Keratinocyte (primary cell): ENCODE measurements around the gene BCL2. TPM values are rescaled to one million over a fixed set of nuclear protein-coding genes. Genes with fewer than 3 reads are reported as not detected.

Source experiments
- DNase-seq: peaks from one replicate; pipeline ENCODE4 v3.0.0-alpha.2; 2011; ENCODE audit warnings: low read depth, missing footprints, low spot score
- FAIRE-seq: peaks from 2 replicates; lab custom pipeline; 2011; peaks lifted over from hg19 to GRCh38; lab: Jason Lieb, UNC
- H2AFZ ChIP-seq: 2 replicates; pipeline ENCODE4 v1.6.0; 2012; ENCODE audit warnings: low read length, control low read depth, inconsistent platforms; ENCODE audit not compliant: control insufficient read depth
- H3K27ac ChIP-seq: 2 replicates; pipeline ENCODE4 v1.5.1; 2011; ENCODE audit warnings: low read length; ENCODE audit not compliant: control insufficient read depth, insufficient read depth
- H3K27me3 ChIP-seq: 3 replicates; pipeline ENCODE4 v1.6.0; 2011; ENCODE audit warnings: low read length; ENCODE audit not compliant: control insufficient read depth, insufficient read depth; ENCODE audit errors: extremely low read depth
- H3K36me3 ChIP-seq, 2 experiments: 2 replicates in 1 of 2; 3 replicates in 1 of 2; pipeline ENCODE4 v1.5.1; 2011; ENCODE audit warnings: low read length in 2 of 2, mild to moderate bottlenecking in 1 of 2; ENCODE audit not compliant: control insufficient read depth in 2 of 2, insufficient read depth in 2 of 2; ENCODE audit errors: extremely low read depth in 1 of 2
- H3K4me1 ChIP-seq: 3 replicates; pipeline ENCODE4 v1.5.1; 2011; ENCODE audit warnings: low read length; ENCODE audit not compliant: control insufficient read depth, insufficient read depth; ENCODE audit errors: extremely low read depth
- H3K4me2 ChIP-seq: 3 replicates; pipeline ENCODE4 v1.6.0; 2011; ENCODE audit warnings: low read depth, low read length; ENCODE audit not compliant: control insufficient read depth, insufficient read depth; ENCODE audit errors: extremely low read depth
- H3K4me3 ChIP-seq, 3 experiments: fragments of 200-600 bp in 1 of 3; sonication (generic) in 1 of 3; 2 replicates in 2 of 3; 3 replicates in 1 of 3; pipeline ENCODE4 v1.5.1; 2011 to 2016; ENCODE audit warnings: low read length in 3 of 3, mild to moderate bottlenecking in 3 of 3, control low read depth in 2 of 3, inconsistent platforms in 1 of 3, low read depth in 1 of 3, mixed read lengths in 1 of 3, mixed run types in 1 of 3, moderate library complexity in 1 of 3; ENCODE audit not compliant: control insufficient read depth in 2 of 3, insufficient read depth in 2 of 3; ENCODE audit errors: extremely low read depth in 1 of 3
- H3K79me2 ChIP-seq: 2 replicates; pipeline ENCODE4 v1.6.0; 2012; ENCODE audit warnings: low read length; ENCODE audit not compliant: control insufficient read depth, insufficient read depth
- H3K9ac ChIP-seq: 3 replicates; pipeline ENCODE4 v1.6.0; 2011; ENCODE audit warnings: low read length; ENCODE audit not compliant: control insufficient read depth, insufficient read depth; ENCODE audit errors: extremely low read depth
- H3K9me1 ChIP-seq: 3 replicates; pipeline ENCODE4 v1.6.0; 2011; ENCODE audit warnings: low read length; ENCODE audit not compliant: control insufficient read depth, insufficient read depth; ENCODE audit errors: extremely low read depth
- H3K9me3 ChIP-seq: 2 replicates; pipeline ENCODE4 v1.5.1; 2012; ENCODE audit warnings: low read depth, low read length; ENCODE audit not compliant: control insufficient read depth
- H4K20me1 ChIP-seq: 3 replicates; pipeline ENCODE4 v1.6.0; 2011; ENCODE audit warnings: low read length; ENCODE audit not compliant: control insufficient read depth, insufficient read depth; ENCODE audit errors: extremely low read depth
- EZH2 ChIP-seq: IDR thresholded peaks from one replicate; pipeline ENCODE4 v1.6.1; 2012; ENCODE audit warnings: inconsistent platforms, mild to moderate bottlenecking, low read length, moderate library complexity
- dilution Hi-C: fragments of 300-500 bp; cut with MboI; formaldehyde crosslinking; loops from one replicate; pipeline ENCODE4 v1.7.0; 2020; ENCODE audit warnings: low sequenced_read_pairs; ENCODE audit not compliant: extremely low pct_ligation_motif_present
- polyA plus RNA-seq, 5 experiments: library from polyadenylated mRNA; depleted of rRNA in 3 of 5; stranded (reverse) in 3 of 5; stranded (forward) in 1 of 5; unstranded in 1 of 5; fragments of >200 nt; gene quantifications; 1 replicate in 1 of 5; 2 replicates in 3 of 5; 3 replicates in 1 of 5; pipeline versions ENCODE4 v1.2.1 to v1.2.3, GENCODE V29; 2011 to 2012; ENCODE audit warnings: missing spikeins in 2 of 5, low read depth in 1 of 5, low replicate concordance in 1 of 5
- TF ChIP-seq, protein P1 (sequence below), 3 experiments: IDR thresholded peaks in 1 of 3; conservative IDR thresholded peaks in 1 of 3; optimal IDR thresholded peaks in 1 of 3; 2 replicates in 2 of 3; 3 replicates in 1 of 3; pipeline versions ENCODE3 to v1.5.1; 2011; ENCODE audit warnings: low read length in 3 of 3, mild to moderate bottlenecking in 3 of 3, moderate library complexity in 2 of 3, control low read depth in 1 of 3, inconsistent platforms in 1 of 3; ENCODE audit not compliant: insufficient read depth in 2 of 3; ENCODE audit errors: extremely low read depth in 1 of 3

BCL2 gene
- polyA plus RNA-seq, 1 donor (not counting 4 experiments of a cell fraction or from before 2014, with no cell fraction given) = 0.30 TPM

DNA sequence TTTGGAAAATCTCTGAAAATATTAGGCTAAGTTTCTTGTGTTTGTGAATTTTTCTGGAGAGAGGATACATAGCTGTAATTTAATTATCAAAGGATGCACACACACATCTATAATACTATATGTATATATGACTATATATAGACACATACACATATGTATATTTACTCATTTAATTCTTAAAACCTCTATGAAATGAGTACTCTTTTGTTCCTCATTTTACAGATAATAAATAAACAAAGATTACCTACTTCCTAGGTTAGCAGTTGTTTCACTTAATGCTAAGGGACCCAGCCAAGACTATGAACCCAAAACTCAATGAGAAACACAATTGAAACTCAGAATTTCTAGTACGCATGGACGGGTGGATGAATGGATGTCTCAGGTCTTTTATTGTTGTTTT, 145.6 kb downstream of the BCL2 start:
- H3K36me3 ChIP-seq = no peaks in the 10 kb centered on the region
- dilution Hi-C loops = no loop called here
- H3K4me2 ChIP-seq = no peak overlapping the region
- H3K4me1 ChIP-seq = peaks cover 3% of the 10 kb centered on the region
- H3K79me2 ChIP-seq = no peaks in the 10 kb centered on the region
- H3K4me3 ChIP-seq = no peak overlapping the region
- H3K27ac ChIP-seq = no peak overlapping the region
- H4K20me1 ChIP-seq = no peaks in the 10 kb centered on the region
- no peak overlapping the region for H3K9ac ChIP-seq
- FAIRE-seq (no peak), DNase-seq (no peak)
- H2AFZ ChIP-seq = no peak overlapping the region
- H3K9me3 ChIP-seq = no peaks in the 10 kb centered on the region
- TF ChIP-seq, protein P1, sequence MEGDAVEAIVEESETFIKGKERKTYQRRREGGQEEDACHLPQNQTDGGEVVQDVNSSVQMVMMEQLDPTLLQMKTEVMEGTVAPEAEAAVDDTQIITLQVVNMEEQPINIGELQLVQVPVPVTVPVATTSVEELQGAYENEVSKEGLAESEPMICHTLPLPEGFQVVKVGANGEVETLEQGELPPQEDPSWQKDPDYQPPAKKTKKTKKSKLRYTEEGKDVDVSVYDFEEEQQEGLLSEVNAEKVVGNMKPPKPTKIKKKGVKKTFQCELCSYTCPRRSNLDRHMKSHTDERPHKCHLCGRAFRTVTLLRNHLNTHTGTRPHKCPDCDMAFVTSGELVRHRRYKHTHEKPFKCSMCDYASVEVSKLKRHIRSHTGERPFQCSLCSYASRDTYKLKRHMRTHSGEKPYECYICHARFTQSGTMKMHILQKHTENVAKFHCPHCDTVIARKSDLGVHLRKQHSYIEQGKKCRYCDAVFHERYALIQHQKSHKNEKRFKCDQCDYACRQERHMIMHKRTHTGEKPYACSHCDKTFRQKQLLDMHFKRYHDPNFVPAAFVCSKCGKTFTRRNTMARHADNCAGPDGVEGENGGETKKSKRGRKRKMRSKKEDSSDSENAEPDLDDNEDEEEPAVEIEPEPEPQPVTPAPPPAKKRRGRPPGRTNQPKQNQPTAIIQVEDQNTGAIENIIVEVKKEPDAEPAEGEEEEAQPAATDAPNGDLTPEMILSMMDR (optimal IDR thresholded peaks at IDR 0.05 in 1 of 3, IDR thresholded peaks at IDR 0.05 in 1 of 3, conservative IDR thresholded peaks at IDR 0.05 in 1 of 3; ENCODE audit: extremely low read depth in 1 of 3, insufficient read depth in 2 of 3, low read length in 3 of 3) = no peak
- TF ChIP-seq EZH2 = no peak
- peaks cover under 1% of the 10 kb centered on the region for H3K27me3 ChIP-seq
- H3K9me1 ChIP-seq = no peaks in the 10 kb centered on the region

DNA sequence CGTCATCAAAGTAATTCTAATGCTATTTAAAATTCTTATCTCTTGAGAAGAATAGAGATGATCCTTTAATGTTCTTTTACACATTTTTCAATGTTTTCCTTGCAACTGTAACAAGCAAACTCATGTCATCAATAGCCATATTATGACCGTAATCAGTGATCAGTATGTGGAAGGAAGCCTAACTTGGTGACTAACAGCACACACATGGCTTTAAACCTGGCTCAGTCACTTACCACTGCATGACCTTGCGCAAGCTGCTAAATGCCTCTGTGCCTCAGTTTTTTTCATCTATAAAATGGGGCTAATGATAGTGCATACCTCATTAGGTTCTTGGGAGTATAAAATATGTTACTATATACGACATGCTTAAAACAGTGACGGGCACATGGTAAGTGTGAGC, 149.7 kb downstream of the BCL2 start:
- H3K36me3 ChIP-seq = no peaks in the 10 kb centered on the region
- no peaks in the 10 kb centered on the region for H3K9me1 ChIP-seq
- no peaks in the 10 kb centered on the region for H3K79me2 ChIP-seq
- dilution Hi-C loops = no loop called here
- no peak for TF ChIP-seq EZH2
- TF ChIP-seq, protein P1 (optimal IDR thresholded peaks at IDR 0.05 in 1 of 3, IDR thresholded peaks at IDR 0.05 in 1 of 3, conservative IDR thresholded peaks at IDR 0.05 in 1 of 3; ENCODE audit: extremely low read depth in 1 of 3, insufficient read depth in 2 of 3, low read length in 3 of 3) = no peak
- H3K9ac ChIP-seq = no peak overlapping the region
- H3K4me3 ChIP-seq = no peak overlapping the region
- H3K27ac ChIP-seq = no peak overlapping the region
- FAIRE-seq = no peak
- no peaks in the 10 kb centered on the region for H3K9me3 ChIP-seq
- no peaks in the 10 kb centered on the region for H3K4me1 ChIP-seq
- no peak for DNase-seq
- H3K4me2 ChIP-seq = no peak overlapping the region
- no peak overlapping the region for H2AFZ ChIP-seq
- no peaks in the 10 kb centered on the region for H3K27me3 ChIP-seq
- H4K20me1 ChIP-seq = no peaks in the 10 kb centered on the region
